ENCODE results near the gene SYNE2. TPM values are rescaled to one million over a fixed set of nuclear protein-coding genes. Genes with fewer than 3 reads are reported as not detected.

Gene SYNE2
- total and polyA plus RNA-seq, 2 of the 8 experiments (the other 6 are each of a cell fraction or from before 2014, with no cell fraction given): 32.6 to 46.1 TPM

DNA sequence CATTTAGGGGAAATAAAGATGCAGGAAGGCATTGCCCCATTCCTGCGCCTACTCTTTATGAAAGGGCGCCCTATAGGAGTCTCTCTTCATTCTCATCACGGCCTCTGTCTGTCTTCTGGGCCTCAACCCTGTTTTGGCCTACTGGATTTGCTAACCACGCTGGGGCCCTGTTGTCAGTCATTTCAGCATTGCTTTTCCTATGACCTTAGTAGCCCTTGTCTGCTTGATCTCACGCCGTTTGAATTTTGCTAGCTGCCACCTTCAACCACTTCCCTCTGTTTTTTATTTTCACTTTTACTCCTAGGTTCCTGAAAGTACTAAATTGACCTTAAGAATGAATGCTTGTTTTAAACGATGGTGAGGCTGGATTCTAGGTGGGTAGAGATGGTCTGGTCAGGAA, 139.0 kb downstream of the SYNE2 start (continued):
- TF ChIP-seq ZNF274 (IDR thresholded peaks at IDR 0.05; ENCODE audit: borderline replicate concordance, extremely low read depth, low read length) (no peak), USF2 (IDR thresholded peaks at IDR 0.05; ENCODE audit: low read length) (no peak), EZH2 (IDR thresholded peaks at IDR 0.05; ENCODE audit: low read depth, low read length, severe bottlenecking) (no peak), HDAC2 (IDR thresholded peaks at IDR 0.05; ENCODE audit: borderline replicate concordance in 1 of 2, low read depth in 2 of 2, low read length in 2 of 2) (no peak), POU5F1 (IDR thresholded peaks at IDR 0.05; ENCODE audit: low read depth, low read length) (no peak), SIN3A (conservative IDR thresholded peaks at IDR 0.05 in 1 of 2, IDR thresholded peaks at IDR 0.05 in 1 of 2; ENCODE audit: low read depth in 1 of 2, low read length in 2 of 2) (no peak), RFX5 (IDR thresholded peaks at IDR 0.05; ENCODE audit: borderline replicate concordance, low read depth, low read length) (no peak), SP4 (IDR thresholded peaks at IDR 0.05; ENCODE audit: low read length) (no peak)
- TF ChIP-seq, protein P1, sequence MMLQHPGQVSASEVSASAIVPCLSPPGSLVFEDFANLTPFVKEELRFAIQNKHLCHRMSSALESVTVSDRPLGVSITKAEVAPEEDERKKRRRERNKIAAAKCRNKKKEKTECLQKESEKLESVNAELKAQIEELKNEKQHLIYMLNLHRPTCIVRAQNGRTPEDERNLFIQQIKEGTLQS (IDR thresholded peaks at IDR 0.05; ENCODE audit: insufficient read depth, low read depth, low read length): no peak

Data from H1 (cell line).